ENCODE results near the gene LGALS4. TPM values are rescaled to one million over a fixed set of nuclear protein-coding genes. Genes with fewer than 3 reads are reported as not detected.
"Not testable (repeated sequence)": the region's sequence is repeated elsewhere in the genome, so short reads cannot be mapped to it uniquely, and the experiment has no call there.

The LGALS4 gene, protein sequence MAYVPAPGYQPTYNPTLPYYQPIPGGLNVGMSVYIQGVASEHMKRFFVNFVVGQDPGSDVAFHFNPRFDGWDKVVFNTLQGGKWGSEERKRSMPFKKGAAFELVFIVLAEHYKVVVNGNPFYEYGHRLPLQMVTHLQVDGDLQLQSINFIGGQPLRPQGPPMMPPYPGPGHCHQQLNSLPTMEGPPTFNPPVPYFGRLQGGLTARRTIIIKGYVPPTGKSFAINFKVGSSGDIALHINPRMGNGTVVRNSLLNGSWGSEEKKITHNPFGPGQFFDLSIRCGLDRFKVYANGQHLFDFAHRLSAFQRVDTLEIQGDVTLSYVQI
- 4.2 TPM for total RNA-seq
- long read RNA-seq, result 0 reads

DNA sequence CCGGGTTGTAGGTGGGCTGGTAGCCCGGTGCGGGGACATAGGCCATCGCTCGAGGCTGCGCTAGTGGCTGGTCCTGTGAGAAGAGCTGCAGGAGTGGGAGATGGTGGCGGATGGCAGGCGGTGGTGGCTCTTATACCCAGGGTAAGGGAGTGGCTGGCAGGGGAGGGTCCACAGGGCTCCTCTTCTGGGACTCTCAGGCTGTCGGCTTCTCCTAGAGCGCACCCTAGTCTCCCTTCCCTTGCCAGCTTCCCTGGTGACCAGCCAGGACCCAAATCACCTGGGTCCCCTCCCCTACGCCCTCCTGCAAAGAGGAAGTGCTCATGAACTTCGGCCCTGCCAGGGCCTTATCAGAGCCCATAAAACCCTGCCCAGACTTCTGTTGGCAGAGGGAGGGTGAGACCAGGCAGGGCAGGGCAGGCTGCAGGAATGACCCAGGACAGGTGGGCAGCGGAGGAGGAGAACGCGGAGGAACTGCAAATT lies at the start of gene LGALS4:
Gene LGALS4, minus strand, starts transcription at position 105 of the 480 bp plus-strand sequence. Its CDS starts 59 bp downstream, at position 46.
- TF ChIP-seq CTCF (IDR thresholded peaks at IDR 0.05), result no peak
- Histone ChIP-seq H3K4me3 (no peak within 1 kb of the TSS), H3K4me1 (peaks cover 8% of the 10 kb centered on the region), H3K9me3 (no peaks in the 10 kb centered on the region), H3K27ac (no peak within 1 kb of the TSS), H3K27me3 (ENCODE audit: low read depth) (no peaks in the 10 kb centered on the region), H3K36me3 (peaks cover 34% of the 10 kb centered on the region)
- intact Hi-C loops (cut with DNase I), result no loop called here
- DNase-seq, result peak; percentile 52
- peak; percentile 49 to 53 for ATAC-seq

- intact Hi-C loops (cut with DNase I), result no loop called here
- no peaks in the 10 kb centered on the region for H3K27me3 ChIP-seq (ENCODE audit: low read depth)
- no peaks in the 10 kb centered on the region for H3K9me3 ChIP-seq
- TF ChIP-seq CTCF (IDR thresholded peaks at IDR 0.05), result no peak
- no peaks in the 10 kb centered on the region for H3K36me3 ChIP-seq
- no peak overlapping the region for H3K4me3 ChIP-seq
- no peak for DNase-seq
- H3K27ac ChIP-seq, result no peak overlapping the region
- peaks cover 36% of the 10 kb centered on the region for H3K4me1 ChIP-seq
- no peak for ATAC-seq
Measured at GRCh38 chr19:38861368-38861767, 48.6 kb upstream of the LGALS4 start.

DNA sequence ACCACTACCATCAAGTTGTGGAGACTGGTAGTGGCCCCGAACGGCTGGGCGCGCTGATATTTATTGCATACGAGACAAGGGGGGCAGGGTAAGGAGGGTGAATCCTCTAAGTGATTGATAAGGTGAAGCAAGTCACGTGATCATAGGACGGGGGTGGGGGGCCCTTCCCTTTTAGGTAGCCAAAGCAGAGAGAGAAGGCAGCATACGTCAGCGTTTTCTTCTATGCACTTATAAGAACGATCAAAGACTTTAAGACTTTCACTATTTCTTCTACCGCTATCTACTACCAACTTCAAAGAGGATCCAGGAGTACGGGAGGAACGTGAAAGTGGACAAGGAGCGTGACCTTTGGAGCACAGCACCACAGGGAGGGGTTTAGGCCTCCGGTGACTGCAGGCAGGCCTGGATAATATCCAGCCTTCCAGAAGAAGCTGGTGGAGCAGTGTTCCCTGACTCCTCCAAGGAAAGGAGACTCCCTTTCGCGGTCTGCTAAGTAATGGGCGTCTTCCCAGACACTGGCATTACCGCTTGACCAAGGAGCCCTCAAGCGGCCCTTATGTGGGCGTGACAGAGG lies 47.0 kb upstream of the LGALS4 start:
- intact Hi-C loops (cut with DNase I); ATAC-seq; H3K27me3 ChIP-seq (ENCODE audit: low read depth); H3K4me3 ChIP-seq; DNase-seq; H3K9me3 ChIP-seq; H3K36me3 ChIP-seq; H3K27ac ChIP-seq: not testable (repeated sequence)
- peaks cover 28% of the 10 kb centered on the region for H3K4me1 ChIP-seq

DNA sequence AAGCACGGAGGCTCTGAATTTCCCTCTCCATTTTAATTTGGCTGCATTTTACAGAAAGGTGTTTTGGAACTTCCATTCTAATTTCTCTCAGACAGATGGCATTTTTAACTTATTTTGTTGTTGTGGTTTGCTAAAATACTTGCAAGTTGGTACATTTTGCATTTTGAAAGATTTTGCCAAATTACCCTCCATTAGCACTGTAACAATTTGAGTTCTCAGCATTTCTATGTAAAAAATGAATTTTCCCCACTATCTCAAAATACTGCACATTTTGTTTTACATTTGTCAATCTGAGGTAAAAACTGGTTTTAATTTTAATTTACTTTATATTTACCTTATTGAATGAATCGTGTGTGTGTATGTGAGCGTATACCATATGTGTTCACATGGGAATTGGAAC lies 44.1 kb upstream of the LGALS4 start:
- H3K4me3 ChIP-seq, result no peak overlapping the region
- intact Hi-C loops (cut with DNase I), result no loop called here
- no peak for DNase-seq
- H3K27me3 ChIP-seq (ENCODE audit: low read depth), result no peaks in the 10 kb centered on the region
- H3K27ac ChIP-seq, result no peak overlapping the region
- ATAC-seq, result no peak
- no peaks in the 10 kb centered on the region for H3K36me3 ChIP-seq
- peaks cover 8% of the 10 kb centered on the region for H3K4me1 ChIP-seq
- no peaks in the 10 kb centered on the region for H3K9me3 ChIP-seq
- no peak for TF ChIP-seq CTCF (IDR thresholded peaks at IDR 0.05)

DNA sequence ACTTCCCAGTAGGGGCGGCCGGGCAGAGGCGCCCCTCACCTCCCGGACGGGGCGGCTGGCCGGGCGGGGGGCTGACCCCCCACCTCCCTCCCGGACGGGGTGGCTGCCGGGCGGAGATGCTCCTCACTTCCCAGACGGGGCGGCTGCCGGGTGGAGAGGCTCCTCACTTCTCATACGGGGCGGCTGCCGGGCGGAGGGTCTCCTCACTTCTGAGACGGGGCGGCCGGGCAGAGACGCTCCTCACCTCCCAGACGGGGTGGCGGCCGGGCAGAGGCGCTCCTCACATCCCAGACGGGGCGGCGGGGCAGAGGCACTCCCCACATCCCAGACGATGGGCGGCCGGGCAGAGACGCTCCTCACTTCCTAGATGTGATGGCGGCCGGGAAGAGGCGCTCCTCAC lies 43.0 kb upstream of the LGALS4 start:
- H3K27ac ChIP-seq; H3K27me3 ChIP-seq (ENCODE audit: low read depth); ATAC-seq; H3K4me3 ChIP-seq; H3K9me3 ChIP-seq; intact Hi-C loops (cut with DNase I); H3K4me1 ChIP-seq; DNase-seq; H3K36me3 ChIP-seq: not testable (repeated sequence)

- not testable (repeated sequence) for ATAC-seq, H3K36me3 ChIP-seq, DNase-seq
Measured at GRCh38 chr19:38854961-38855360, 42.2 kb upstream of the LGALS4 start.

GRCh38 chr19:38853214-38853613 lies 40.5 kb upstream of the LGALS4 start:
- TF ChIP-seq CTCF (IDR thresholded peaks at IDR 0.05), result no peak
- DNase-seq (no peak), ATAC-seq (no peak)
- H3K27ac ChIP-seq, result peak overlapping the region; percentile 98
- no peaks in the 10 kb centered on the region for H3K27me3 ChIP-seq (ENCODE audit: low read depth)
- peaks cover 13% of the 10 kb centered on the region for H3K4me1 ChIP-seq
- peak overlapping the region; percentile 74 for H3K4me3 ChIP-seq
- intact Hi-C loops (cut with DNase I), result no loop called here
- peaks cover 3% of the 10 kb centered on the region for H3K36me3 ChIP-seq
- no peaks in the 10 kb centered on the region for H3K9me3 ChIP-seq

More at GRCh38 chr19:38854961-38855360, 42.2 kb upstream of the LGALS4 start:
- H3K4me3 ChIP-seq; H3K9me3 ChIP-seq; H3K27ac ChIP-seq; H3K27me3 ChIP-seq (ENCODE audit: low read depth); H3K4me1 ChIP-seq; intact Hi-C loops (cut with DNase I): not testable (repeated sequence)

Data from lower lobe of right lung (tissue), 2 donors.